HG02798 (cell line): Measurements from ENCODE around the gene VPS9D1.
"Not testable (repeated sequence)": the region's sequence is repeated elsewhere in the genome, so short reads cannot be mapped to it uniquely, and the experiment has no call there.

Experiments
- ATAC-seq: cut with Tn5 transposase; IDR thresholded peaks from one replicate; pipeline ENCODE4 v1.9.1; 2021; ENCODE audit warnings: mild to moderate bottlenecking; ENCODE audit not compliant: unreplicated experiment, poor library complexity

VPS9D1 gene

DNA sequence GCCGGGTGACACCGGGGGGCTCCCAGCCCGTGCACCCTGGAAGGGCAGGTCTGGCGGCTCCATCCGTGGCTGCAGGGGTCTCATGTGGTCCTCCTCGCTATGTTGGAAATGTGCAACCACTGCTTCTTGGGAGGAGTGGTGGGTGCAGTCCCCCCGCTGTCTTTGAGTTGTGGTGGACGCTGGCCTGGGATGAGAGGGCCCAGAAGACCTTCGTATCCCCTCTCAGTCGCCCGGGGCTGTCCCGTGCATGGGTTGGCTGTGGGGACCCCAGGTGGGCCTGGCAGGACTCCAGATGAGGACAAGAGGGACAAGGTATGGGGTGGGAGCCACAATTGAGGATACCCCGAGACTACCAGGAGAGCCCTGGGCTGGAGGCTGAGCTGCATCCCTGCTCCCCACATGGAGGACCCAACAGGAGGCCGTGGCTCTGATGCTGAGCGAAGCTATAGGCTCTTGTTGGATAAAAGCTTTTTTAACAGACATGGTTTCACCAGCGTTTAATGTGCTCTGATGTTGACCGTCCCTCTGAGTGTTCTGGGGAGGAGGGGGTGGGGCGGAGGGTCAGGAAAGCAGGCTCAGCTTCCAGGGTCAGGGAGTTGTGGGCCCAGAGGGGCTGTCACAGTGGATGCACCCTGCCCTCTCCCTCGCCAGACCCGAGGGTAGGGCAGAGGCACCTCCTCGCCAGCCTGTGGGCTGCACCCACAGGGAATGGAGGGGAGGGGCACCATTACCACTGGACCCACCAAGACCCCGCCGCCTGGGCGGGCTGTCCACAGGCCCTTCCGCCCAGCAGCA is 24.6 kb downstream of the VPS9D1 start:
- ATAC-seq: no peak

DNA sequence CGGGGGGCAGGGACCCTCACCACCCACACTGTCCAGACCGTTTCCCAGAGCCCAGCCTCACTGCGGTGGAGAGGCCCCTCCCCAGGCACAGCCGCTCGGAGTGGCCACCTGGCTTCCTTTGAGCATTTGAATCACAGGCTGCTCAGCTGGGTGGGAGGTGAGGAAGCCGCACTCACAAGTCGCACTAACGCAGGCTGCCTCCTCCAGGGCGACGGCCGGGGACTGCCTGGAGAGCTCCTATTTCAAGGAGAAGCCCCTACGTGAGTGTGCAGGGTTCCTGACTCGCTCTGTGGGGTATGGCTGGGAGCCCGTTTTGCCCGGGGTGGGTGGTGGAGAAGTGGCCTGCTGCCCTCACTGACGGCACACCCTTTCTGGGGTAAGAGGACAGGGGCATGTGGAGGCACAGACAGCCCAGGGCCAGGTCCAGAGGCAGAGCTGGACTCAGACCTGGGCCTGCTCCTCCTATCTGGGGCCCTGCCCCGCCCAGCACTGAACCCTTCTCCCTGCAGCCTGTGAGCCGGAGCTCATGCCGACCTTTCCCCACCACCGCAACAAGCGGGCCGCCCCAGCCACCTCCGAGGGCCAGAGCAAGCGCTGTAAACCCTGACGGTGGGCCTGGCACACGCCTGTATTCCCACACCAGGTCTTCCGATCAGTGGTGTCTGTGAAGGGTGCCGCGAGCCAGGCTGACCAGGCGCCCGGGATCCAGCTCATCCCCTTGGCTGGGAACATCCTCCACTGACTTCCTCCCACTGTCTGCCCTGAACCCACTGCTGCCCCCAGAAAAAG is 25.4 kb downstream of the VPS9D1 start:
- ATAC-seq: no peak

DNA sequence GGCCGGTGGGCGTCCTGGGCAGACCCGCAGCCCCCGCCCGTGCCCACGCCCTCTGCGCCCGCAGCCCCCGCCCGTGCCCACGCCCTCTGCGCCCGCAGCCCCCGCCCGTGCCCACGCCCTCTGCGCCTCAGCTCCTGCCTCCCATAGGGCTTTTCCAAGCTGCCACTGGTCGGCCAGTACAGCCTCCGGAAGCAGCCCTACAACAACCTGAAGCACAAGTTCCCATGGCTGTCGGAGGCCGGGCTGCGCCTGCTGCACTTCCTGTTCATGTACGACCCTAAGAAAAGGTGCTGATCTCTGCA is 26.0 kb downstream of the VPS9D1 start:
- not testable (repeated sequence) for ATAC-seq

DNA sequence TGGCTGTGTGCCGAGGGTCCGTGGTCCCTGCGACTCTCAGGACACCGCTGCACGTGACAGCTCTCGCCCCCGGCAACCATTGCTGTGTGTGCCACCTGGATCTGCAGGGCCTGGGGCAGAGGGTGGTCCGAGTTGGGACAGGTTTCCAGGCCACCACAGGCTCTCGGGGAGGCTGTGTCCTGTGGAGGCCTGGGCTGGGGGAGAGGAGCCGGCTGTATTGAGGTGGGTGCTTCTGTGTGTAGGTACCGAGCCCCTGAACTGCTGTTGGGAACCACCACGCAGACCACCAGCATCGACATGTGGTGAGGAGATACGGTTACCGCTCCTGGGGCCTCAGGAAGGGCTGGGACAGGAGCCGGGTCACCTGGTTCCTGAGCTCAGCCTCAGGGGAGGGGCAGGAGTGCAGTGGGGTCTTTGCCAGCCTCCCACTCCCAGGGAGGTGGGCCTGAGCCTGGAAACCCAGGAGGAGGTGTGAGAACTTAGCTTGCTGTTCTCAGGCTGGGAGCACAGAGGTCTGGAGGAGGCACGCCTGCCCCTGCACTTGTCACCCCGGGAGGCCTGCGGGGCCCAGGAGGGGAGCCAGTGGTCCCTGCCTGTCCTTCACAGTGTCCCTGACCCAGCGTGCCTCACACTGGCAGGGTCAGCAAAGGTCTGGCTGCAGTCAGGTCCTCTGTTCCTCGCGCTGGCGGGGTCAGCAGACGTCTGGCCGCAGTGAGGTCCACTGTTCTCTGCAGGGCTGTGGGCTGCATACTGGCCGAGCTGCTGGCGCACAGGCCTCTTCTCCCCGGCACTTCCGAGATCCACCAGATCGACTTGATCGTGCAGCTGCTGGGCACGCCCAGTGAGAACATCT is 26.5 kb downstream of the VPS9D1 start:
- ATAC-seq: no peak

DNA sequence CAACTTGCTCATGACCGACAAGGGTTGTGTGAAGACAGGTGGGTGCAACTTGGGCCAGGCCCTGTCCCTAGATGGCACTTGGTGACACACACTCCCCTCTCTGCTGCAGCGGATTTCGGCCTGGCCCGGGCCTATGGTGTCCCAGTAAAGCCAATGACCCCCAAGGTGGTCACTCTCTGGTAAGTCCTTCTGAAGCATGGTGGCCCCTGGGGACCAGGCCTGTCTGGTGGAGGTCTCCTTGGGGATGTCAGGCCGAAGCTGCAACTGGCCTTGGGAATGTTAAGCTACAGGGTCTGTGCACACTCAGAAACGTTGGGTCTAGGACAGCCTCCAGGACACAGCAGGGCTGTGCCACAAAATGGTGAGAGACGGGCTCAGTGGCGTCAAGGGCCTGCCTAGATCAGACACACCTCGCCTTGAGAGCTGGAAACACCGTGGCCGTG is 27.4 kb downstream of the VPS9D1 start:
- ATAC-seq: no peak

DNA sequence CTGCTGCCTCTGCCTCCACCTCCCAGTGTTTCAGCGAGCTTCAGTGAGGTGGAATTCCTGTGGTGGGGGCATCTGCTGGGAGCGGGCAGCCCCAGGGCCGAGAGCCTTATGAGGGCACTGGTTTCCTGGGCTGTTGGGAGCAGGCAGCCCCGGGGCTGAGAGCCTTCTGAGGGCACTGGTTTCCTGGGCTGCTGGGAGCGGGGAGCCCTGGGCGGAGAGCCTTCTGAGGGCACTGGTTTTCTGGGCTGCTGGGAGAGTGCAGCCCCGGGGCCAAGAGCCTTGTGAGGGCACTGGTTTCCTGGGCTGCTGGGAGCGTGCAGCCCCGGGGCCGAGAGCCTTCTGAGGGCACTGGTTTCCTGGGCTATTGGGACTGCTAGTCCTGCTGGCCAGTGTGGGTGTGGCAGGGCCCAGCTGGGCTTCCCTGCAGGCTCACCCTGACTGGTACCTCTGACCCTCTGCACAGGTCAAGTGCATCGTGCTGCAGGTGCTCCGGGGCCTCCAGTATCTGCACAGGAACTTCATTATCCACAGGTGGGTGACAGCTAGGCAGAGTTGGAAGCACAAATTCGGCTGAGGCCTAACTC is 28.6 kb downstream of the VPS9D1 start:
- ATAC-seq: no peak

DNA sequence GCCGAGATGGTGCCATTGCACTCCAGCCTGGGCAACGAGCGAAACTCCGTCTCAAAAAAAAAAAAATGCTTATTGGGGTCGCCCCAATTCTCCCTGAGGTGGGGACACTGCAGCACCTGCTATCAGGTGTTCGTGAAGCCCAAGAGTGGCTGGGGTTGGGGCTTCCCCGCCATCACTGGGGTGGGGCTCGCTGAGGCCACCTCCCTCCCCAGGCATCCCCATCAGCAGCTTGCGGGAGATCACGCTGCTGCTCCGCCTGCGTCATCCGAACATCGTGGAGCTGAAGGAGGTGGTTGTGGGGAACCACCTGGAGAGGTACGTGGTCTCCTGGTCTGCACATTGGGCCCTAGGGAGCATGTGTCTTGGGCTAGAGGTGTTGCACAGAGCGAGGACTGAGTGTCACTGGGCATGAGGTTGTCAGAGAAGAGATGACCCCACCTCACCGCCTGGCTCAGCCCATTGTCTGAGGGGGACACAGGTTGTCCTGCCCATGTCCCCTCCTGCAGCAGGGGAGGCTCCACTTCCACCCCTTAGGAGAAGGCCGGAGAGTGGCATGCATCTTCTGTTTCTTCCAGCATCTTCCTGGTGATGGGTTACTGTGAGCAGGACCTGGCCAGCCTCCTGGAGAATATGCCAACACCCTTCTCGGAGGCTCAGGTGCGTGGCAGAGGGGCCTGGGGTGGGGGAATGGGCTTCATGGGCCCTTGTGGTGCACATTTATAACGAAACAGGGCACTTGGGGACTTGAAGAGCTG is 29.3 kb downstream of the VPS9D1 start:
- ATAC-seq: no peak

DNA sequence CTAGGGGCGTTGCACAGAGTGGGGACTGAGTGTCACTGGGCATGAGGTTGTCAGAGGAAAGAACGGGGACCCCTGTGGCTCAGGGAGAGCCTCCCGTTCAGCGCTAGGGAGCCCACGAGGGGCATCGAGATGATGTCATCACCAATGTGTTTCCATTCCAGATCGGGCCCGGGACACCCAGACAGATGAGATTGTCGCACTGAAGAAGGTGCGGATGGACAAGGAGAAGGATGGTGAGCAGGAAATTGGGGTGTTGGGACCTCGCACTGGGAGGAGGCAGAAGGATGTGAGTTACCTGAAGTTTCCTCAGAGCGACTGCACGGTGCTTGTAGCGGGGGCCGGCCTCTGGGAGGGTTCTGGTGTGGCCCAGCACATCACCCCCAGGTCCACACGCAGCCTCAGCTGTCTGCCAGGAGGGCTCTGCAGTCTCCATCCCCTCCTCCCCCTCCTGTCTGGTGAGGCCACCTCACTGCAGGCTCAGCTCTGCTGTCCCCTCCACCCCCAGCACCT is 30.3 kb downstream of the VPS9D1 start:
- ATAC-seq: no peak

DNA sequence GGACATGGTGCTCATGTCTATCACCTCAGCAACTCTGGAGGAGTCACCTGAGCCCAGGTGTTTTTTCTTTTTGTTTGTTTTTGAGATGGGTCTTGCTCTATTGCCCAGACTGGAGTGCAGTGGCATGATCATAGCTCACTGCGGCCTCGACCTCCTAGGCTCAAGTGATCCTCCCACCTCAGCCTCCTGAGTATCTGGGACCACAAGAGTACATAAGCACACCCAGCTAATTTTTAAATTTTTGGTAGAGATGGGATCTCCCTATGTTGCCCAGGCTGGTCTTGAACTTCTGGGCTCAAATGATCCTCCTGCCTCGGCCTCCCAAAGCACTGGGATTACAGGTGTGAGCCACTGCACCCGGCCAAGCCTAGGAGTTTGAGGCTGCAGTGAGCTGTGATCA is 31.1 kb downstream of the VPS9D1 start:
- ATAC-seq: not testable (repeated sequence)

DNA sequence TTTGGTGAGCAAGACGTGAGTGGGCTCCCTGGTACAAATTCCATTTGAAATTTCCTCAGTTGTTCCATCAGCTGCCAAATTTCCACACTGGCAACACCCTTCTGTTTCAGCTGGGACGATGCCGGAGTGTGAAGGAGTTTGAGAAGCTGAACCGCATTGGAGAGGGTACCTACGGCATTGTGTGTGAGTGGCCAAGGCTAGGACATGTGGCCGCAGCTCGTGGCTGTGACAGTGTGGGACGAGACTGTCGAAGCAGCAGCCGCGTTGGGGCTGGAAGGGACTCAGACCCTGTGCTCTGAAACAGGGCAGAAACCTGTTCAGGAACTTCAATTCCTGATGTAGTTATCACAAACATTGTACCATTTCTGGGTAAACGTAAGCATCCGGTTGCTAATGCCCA is 31.6 kb downstream of the VPS9D1 start:
- no peak for ATAC-seq

DNA sequence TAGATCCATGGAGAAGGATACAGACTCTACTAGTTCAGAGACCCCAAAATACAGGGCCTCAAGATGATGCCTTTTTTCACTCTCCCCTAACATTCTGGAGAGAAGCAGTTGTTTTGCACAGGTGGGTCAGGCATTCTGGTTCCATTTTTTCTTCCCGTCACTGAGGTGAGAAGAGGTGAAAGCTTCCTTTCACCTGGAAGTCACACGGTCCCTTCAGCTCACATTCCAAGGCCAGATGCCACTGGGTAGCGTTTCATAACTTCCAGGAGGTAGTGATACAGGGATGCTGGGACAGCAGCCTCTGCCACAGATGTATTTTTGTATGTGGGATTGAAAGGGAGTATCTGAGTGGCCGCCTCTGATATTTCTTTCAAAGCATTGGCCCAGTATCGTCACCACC is 32.3 kb downstream of the VPS9D1 start:
- no peak for ATAC-seq

DNA sequence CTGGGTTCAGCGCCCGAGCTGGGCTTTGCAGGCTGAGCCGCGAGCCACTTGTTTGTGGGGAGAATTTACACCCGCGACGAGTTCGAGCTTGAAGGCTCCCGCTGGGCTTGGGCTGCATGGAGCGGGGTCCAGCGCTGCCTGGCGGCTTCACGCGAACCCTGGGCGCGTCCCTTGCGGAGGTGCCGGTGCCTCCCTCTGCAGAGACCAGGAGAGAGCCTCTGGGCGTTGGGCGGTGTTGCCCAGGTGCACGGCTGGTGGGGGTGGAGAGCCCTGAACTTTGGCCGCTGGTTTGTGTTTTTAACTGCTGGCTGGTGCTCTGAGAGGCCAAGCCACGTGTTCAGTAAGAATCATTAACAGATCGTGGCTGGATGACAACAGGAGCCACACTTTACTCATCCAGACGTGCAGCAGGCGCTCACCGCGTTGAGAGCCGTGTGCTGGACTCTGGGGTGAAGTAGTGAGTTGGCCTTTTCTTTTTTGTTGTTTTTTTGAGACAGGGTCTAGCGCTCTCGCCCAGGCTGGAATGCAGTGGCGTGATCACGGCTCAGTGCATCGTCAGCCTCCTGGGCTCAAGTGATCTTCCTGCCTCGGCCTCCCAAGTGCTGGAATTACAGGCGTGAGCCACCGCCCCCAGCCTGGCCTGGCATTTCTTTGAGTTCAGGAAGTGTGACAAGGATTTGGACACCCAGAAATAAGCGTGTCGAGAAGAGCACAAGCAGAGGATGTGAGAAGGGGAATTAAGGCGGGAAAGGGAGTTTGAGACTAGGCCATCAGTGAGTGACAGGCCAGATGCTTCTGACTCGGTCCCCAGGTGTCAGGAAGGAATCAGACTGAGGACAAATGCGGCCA is 33.4 kb downstream of the VPS9D1 start:
- peak; percentile 37 for ATAC-seq

DNA sequence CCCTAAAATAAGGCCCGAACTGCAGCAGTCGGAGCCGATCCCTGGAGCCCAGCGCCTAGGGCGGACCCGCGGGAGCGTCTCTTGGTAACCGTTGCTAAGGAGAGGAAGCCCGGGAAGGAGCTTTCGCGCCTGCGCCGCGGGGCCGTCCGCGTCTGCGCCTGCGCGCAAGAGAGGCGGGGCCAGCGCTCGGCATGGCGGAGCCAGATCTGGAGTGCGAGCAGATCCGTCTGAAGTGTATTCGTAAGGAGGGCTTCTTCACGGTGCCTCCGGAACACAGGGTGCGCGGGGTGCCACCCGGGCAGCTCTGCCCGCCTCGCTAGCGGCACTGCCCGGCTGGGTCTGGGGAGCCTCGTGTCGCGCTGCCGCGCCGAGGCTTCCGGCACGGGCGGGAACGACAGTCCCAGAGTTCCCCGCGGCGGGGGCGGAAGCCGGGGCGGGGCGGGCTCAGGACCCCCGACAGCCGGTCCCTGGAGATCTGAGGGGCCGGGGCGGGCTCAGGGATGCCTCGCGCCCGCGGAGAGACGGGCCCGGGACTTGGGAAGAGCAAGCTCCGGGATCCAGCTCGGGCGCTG is 34.1 kb downstream of the VPS9D1 start, which contains the start of gene CDK10:
TSS of gene CDK10 (plus strand) at position 170 of the 572 bp plus-strand sequence. CDS start at position 192, 22 bp downstream.
- peak; percentile 86 for ATAC-seq

DNA sequence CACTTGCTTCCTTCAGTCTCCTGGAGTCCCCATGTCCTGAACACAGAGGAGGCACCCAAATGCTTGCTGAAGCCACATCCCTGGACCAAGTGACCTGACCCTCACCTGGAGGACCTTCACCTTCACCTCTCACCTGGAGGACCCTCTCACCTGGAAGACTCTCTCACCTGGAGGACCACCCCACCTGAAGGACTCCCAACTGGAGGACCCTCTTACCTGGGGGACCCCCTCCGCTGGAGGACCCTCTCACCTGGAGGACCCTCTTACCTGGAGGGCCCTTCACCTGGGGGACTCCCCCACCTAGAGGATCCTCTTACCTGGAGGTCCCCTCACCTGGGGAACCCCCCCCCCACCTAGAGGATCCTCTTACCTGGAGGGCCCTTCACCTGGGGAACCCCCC is 34.8 kb downstream of the VPS9D1 start:
- ATAC-seq: no peak

DNA sequence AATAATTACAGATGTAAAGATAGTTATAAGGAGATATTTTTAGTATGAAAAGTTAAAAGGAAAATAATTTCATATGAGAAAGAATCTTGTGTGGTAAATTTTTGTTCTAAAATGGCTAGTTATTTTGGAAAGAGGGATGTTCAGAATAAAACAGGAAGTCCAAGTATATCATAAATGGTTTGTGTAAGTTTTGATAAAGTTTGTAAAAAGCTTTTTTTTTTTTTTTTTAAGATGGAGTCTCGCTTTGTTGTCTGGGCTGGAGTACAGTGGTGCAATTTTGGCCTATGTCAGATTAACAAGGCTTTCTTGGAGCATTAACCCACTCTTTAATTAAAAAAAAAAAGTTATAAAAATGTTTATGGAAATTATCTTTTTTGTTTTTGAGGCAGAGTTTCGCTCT is 42.4 kb downstream of the VPS9D1 start:
- no peak for ATAC-seq

DNA sequence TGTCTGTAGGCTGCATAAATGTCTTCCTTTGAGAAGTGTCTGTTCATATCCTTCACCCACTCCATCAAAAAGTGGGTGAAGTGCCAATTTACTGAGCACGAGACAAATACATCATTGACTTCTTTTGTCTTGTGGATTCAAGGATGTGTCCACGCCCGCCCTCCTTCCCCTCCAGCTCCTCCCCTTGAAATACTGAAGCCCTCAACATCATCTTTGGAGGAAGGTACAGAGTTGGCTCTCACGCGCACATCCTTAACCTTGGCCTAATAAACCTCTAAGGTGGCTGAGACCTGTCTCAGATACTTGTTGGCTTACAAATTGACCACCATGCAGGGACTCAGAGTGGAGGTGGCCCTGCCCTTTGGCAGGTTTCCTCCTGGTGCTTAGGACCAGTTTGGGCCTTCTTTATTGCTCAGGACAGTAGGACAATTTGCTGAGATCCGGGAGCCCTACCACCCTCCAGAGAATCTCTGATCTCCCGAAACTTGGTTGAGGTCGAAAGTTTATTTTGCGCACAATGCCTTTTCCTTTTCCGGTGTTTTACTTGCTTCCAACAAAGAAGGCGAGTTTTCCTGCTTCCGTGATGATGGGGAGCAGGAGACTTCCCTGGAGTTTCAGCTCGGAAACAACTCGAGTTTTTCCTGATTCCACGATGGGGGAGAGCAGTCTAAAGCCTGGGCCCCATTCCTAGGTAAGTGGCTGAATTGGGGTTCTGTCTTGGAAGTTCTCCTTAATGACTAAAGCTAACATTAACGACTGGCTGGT is 48.3 kb downstream of the VPS9D1 start:
- no peak for ATAC-seq

DNA sequence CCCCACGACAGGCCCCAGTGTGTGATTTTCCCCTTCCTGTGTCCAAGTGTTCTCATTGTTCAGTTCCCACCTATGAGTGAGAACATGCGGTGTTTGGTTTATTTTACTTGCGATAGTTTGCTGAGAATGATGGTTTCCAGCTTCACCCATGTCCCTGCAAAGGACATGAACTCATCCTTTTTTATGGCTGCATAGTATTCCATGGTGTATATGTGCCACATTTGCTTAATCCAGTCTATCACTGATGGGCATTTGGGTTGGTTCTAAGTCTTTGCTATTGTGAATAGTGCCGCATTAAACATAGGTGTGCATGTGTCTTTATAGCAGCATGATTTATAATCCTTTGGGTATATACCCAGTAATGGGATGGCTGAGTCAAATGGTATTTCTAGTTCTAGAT is 49.1 kb downstream of the VPS9D1 start:
- ATAC-seq: not testable (repeated sequence)
